GM18861 (cell line): ENCODE data around the gene FOXO1.
"Not testable (repeated sequence)": the region's sequence is repeated elsewhere in the genome, so short reads cannot be mapped to it uniquely, and the experiment has no call there.

ENCODE experiments used
- ATAC-seq: cut with Tn5 transposase; IDR thresholded peaks from one replicate; pipeline ENCODE4 v1.9.1; 2021; ENCODE audit not compliant: unreplicated experiment

FOXO1 gene

GRCh38 chr13:40666933-40667621 is 636 bp upstream of the FOXO1 start:
- ATAC-seq, result no peak

DNA sequence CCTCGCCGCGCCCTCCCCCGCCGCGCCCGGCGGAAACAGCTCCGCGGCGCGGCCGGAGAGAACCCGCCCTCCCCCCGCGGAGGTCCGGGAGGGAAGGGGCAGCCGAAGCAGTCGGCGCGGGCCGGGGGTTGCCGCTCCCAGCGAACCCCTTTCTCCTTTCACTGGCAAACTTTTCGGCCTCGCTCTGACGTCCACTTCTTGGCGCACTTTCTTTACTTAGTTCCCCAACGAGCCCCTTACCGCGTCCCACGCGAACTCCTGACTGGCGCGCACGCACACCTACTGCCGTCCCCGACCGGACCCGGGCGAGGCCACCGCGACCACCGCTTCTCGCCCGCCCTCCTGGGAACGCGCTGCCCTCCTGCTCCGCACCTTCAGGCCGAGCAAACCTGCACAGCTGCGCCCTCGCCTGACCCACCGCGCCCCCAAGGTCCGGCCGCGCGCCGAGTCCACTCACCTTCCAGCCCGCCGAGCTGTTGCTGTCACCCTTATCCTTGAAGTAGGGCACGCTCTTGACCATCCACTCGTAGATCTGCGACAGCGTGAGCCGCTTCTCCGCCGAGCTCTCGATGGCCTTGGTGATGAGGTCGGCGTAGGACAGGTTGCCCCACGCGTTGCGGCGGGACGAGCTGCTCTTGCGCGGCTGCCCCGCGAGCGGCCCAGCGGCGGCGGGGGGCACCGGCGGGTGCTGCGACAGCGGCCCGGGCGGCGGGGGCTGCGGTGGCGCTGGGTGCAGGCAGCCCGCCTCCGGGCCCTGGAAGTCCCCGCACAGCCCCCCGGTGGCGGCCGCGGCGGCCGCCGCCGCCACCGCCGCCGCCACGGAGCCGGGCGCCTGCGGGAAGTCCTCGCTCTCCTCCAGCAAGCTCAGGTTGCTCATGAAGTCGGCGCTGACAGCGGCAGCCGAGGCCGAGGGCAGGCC is 1.1 kb downstream of the FOXO1 start:
- ATAC-seq, result peak; percentile 1

DNA sequence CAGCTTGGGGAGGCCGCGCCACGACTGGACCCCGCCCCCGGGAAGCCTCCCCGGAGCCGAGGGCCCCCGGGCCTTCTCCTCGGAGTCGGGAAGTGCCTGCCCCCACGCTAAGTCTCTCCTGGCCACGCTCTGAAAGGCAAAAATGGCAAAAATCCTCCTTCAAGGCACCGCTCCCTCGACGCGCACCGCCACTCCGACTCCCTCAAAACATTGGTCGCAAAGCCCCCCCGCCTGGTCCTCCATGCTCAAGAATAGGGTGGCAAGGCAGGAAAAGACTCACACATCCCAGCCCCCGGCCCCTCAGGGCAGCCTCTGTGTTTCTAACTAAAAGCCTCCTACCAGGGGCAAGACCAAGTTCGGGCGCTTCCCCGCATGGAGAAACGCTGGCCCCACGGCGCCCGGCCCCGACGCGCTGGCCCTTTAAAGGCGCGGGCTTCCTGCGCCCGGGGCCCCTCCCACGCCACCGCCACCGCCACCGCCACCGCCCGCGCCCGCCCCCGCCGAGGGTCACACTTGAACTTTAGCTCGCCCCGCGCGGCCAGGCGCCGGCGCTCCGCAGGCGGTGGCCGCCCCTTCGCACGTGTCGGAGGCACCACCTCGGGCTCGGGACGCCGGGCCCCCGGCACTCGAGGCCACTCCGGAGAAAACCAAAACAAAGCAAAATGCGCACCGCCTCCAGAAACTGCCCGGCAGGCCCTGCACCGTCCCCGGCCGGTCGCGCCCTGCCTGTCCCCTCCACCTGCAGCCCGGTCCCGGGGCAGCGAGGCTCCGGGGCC is 1.9 kb downstream of the FOXO1 start:
- ATAC-seq, result peak; percentile 15

DNA sequence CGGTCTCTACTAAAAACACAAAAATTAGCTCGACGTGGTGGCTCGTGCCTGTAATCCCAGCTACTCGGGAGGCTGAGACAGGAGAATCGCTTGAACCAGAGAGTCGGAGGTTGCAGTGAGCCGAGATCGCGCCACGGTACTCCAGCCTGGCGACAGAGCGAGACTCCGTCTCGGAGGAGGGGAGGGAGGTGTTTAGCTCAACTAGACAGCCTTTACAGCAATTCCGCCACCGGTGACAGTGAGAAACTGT is 2.4 kb downstream of the FOXO1 start:
- not testable (repeated sequence) for ATAC-seq

DNA sequence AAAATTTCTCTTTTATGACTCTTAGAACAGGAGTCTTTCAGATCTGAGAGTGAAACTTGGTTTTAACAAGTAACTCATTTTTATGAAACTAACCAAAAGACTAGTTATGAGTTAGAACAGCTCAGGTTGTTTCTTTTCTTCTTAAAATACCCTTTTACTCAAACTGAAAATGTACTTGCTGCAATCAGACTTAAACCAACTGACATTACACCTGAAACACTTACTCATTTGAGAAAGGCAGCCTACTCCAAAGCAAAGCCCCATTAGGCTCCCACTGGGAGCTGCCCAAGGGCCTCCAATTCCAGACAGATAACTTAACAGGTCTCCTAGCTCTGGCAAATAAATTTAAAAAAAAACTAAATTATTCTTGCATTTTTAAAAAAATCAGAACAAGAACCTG is 3.6 kb downstream of the FOXO1 start:
- peak; percentile 35 for ATAC-seq

- ATAC-seq, result no peak
These were observed 4.4 kb downstream of the FOXO1 start for GRCh38 chr13:40661875-40662665.

GRCh38 chr13:40660692-40661091 is 5.7 kb downstream of the FOXO1 start:
- no peak for ATAC-seq

DNA sequence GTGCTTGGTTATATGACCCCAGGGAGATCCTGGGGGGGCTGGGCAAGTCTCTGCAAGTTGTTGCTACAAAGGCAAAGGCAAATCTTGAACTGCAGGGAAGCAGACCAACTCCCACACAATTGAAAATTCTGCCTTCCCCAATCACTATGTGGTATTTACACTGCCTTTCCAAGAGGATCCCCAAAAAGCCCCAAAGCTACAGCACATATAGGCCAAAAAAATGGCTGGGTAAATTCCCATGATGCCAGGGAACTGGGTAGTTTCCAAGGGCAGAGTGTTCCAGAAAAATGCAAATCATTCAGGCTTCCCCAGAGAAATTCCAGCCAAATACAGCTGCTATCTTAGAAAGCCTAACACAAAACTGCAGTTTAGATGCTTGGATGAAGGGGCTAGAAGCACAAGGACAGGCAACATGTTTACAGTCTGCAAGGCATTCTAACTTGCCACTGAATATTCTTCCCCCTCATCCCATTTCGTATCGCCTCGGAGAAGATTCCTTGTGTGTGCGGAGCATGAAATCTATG is 6.2 kb downstream of the FOXO1 start:
- no peak for ATAC-seq

GRCh38 chr13:40657951-40658350 is 8.5 kb downstream of the FOXO1 start:
- no peak for ATAC-seq

DNA sequence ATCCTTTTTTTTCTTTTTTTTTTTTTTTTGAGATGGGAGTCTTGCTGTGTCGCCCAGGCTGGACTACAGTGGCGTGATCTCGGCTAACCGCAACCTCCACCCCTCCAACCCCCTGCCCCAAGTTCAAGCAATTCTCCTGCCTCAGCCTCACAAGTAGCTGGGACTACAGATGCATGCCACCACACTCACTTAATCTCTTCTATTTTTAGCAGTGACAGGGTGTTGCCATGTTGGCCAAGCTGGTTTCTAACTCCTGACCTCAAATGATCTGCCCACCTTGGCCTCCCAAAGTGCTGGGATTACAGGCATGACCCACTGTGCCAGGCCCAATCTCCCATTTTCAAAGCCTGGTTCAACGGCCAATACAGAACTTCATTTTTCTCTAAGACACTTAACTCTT is 9.1 kb downstream of the FOXO1 start:
- no peak for ATAC-seq

DNA sequence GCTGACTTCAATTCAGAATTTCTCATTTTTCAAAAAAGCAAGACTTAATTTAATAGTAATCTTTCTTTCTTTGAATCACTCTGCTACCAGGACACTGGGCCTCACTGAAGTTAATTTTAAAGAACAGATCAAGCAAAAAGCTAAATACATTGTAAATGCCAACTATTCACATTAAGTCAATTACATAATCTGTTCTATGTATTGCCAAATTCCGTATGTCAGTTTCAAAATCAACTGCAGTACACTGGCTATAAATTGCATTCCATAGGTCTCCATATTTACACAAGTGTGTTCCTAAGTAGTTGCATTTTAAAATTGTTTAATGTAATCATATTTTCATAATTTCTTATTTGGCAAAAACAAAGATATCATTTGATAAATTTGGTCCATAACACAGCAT is 10.1 kb downstream of the FOXO1 start:
- ATAC-seq, result no peak

- no peak for ATAC-seq
These were observed 12.7 kb downstream of the FOXO1 start for GRCh38 chr13:40653527-40654318.

DNA sequence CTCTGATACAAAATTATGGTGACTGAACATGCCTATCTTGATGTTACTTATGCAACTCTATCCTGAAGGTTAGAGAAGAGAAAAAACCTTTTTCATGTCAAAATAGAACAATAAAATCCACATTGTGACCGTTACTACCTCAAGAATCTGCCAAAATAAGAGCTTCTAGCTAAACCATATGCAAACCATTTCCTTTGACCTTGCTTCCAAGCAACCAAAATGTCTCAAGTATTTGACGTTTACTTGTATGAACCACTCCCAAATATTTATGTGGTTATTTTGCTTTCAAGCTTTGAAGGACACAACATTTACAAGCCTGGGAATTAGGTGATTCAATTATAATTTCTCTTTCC is 13.9 kb downstream of the FOXO1 start:
- peak; percentile 35 for ATAC-seq

GRCh38 chr13:40651866-40652587 is 14.4 kb downstream of the FOXO1 start:
- ATAC-seq, result peak; percentile 31

DNA sequence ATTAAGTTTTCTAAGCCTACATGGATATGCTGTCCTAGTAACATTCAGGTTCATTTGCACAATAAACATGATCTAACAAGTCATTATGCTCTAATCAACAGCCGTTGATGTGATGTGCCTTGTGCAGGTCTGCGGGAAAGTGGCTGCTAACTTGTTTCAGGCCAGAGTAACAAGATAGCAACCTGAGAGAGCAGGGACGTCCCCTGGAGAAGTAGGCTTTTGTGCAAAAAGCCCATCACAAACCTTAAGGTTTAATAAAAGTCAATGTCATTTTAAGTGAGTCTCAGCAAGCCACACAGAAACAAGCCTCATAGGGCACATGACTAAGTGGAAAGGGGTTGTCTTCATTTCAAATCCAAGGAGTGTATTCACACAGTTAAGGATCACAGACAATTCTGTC is 17.6 kb downstream of the FOXO1 start:
- ATAC-seq, result no peak

DNA sequence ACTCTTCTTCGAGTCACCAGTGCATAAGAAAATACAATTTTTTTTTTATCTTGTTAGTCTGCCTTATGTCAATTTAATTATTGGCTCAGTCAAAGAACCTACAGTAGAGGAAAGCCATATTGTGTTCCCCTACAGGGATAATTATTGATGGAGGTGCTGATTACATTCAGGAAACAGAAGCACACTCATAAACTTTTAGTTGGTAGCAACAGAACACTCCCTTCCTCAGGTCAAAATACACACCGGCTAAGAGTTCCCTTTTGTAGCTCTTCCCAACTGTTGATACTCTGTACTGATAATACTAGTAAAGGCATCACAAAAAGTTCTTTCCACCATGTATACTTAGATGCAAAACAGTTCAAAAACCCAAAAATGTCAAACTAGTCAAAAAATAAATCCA is 18.4 kb downstream of the FOXO1 start:
- ATAC-seq, result no peak

DNA sequence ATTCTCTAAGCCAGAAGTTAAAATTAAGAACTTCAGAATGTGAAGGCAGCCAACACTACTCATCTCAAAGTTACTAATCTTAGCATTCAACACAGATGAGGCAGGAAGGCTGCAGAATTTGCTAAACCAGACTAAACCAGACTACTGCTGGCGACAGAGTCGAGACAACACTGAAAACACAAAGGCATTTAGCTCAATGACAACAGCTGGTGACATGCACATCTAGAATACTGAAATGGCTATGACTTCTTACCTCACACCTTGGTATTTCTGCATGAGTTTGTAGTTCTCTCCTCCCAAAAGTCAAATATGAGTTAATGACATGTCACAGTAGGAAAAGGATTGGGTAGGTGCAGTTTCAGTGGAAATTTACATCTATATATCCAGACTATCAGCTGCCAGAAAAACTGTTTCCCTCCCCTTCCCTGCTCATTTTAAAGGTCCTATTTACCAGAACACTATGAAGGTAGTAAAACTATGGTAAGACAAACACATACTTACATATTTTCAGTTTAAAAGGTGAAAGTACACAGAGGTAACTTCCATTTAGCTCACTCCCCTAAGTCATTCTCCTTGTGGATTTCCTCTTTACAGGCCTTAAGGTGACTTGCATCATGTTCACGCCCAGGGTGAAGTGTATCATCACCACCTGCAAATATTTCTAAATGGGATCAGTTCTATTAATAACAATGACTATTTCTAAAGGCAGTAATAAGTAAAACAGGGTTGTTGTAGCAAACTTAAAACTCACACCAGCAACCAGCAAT is 21.4 kb downstream of the FOXO1 start:
- no peak for ATAC-seq

DNA sequence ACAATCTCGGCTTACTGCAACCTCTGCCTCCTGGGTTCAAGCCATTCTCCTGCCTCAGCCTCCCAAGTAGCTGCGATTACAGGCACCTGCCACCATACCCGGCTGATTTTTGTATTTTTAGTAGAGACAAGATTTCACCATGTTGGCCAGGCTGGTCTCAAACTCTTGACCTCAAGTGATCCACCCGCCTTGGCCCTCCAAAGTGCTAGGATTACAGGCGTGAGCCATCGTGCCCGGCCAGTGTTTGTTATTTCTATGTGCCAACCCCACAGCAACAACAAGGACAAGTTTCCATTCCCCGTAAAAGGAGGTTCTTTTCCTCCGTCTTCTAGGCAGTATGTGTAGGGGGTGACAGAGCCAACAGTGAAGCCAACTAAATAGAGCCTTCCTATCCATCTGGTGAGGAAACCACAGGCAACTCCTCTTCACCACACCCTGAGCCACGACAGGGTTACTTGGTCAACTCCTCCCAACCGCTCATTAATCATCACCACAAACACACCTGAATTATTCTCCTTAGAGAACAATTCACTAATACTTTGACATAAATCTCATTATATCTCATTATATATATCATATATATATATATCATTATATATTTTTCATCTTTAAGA is 25.5 kb downstream of the FOXO1 start:
- ATAC-seq, result no peak
